BJ (cell line): Measurements from ENCODE around the gene TMOD2. TPM values are rescaled to one million over a fixed set of nuclear protein-coding genes. Genes with fewer than 3 reads are reported as not detected.

Experiments
- CTCF ChIA-PET: fragments of 350-600 bp; formaldehyde crosslinking; extraction: SDS; loops from one replicate; lab custom pipeline; 2021; ENCODE audit warnings: antibody characterized with exemption, inconsistent platforms; lab: Yijun Ruan, JAX
- POLR2A ChIA-PET: fragments of 300-600 bp; sonication (Branson Sonifier 250); formaldehyde crosslinking; extraction: SDS; loops from one replicate; lab custom pipeline; 2021; ENCODE audit warnings: antibody characterized with exemption; lab: Charles Lee
- DNase-seq: peaks from one replicate; pipeline ENCODE4 v3.0.0-alpha.2; 2011; ENCODE audit warnings: low read depth
- H3K27me3 ChIP-seq: 2 replicates; pipeline ENCODE4 v1.6.0; 2011; ENCODE audit warnings: low read length; ENCODE audit not compliant: control insufficient read depth, insufficient read depth
- H3K36me3 ChIP-seq: 2 replicates; pipeline ENCODE4 v1.5.1; 2011; ENCODE audit warnings: low read length; ENCODE audit not compliant: control insufficient read depth, insufficient read depth
- H3K4me3 ChIP-seq: 2 replicates; pipeline ENCODE4 v1.5.1; 2011; ENCODE audit warnings: low read depth, mild to moderate bottlenecking, control low read depth, low read length
- CTCF ChIP-seq: IDR thresholded peaks from 2 replicates; pipeline ENCODE4 v1.5.1; 2011; ENCODE audit warnings: low read depth, mild to moderate bottlenecking, control low read depth, inconsistent platforms, low read length, moderate library complexity; ENCODE audit not compliant: insufficient read depth
- polyA plus RNA-seq: library from polyadenylated mRNA; depleted of rRNA; stranded (reverse); fragments of >200 nt; gene quantifications from 2 replicates; pipeline ENCODE4 v1.2.3, GENCODE V29; 2011

The TMOD2 gene
- polyA plus RNA-seq, 1 experiment, result 1.1 TPM

GRCh38 chr15:51766341-51766740 is 14.9 kb downstream of the TMOD2 start:
- POLR2A ChIA-PET, result no interaction called here
- Histone ChIP-seq H3K27me3 (no peaks in the 10 kb centered on the region), H3K36me3 (no peaks in the 10 kb centered on the region), H3K4me3 (no peak overlapping the region)
- DNase-seq, result no peak
- TF ChIP-seq CTCF, result no peak
- CTCF ChIA-PET, result interaction anchor here (15.8 kb wide), 1 partner anchor 8 kb away, joined by 100 read pairs; no protein-coding TSS in a partner anchor

DNA sequence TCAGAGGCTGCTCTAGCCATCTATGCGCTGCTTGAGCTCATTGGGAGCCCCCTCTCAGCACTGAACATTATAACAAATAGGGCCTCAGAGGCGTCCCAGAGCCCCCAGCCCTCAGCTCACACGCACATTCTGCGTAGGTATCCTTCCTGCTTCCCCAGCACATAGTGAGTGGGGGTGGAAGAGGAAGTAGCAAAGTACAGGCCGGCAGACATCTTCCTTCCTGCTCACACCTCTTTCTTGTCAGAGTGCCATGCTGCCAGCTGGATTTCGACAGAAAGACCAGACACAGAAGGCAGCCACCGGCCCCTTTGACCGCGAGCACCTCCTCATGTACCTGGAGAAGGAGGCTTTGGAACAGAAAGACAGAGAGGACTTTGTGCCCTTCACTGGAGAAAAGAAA is 16.6 kb downstream of the TMOD2 start:
- ChIA-PET POLR2A (no interaction called here), CTCF (interaction anchor here (0.7 to 15.8 kb wide), 3 partner anchors 7 to 118 kb away, joined by 3 to 100 read pairs (median 3); no protein-coding TSS in a partner anchor)
- TF ChIP-seq CTCF, result no peak
- no peak for DNase-seq
- H3K27me3 ChIP-seq, result no peaks in the 10 kb centered on the region
- no peak overlapping the region for H3K4me3 ChIP-seq
- H3K36me3 ChIP-seq, result no peaks in the 10 kb centered on the region

- CTCF ChIA-PET, result interaction anchor here (2.0 kb wide), 1 partner anchor 121 kb away, joined by 8 read pairs; no protein-coding TSS in a partner anchor
Observed at GRCh38 chr15:51770902-51771301, 19.5 kb downstream of the TMOD2 start.

GRCh38 chr15:51771773-51772172 is 20.4 kb downstream of the TMOD2 start:
- ChIA-PET CTCF (interaction anchor here (0.9 to 8.6 kb wide), 5 partner anchors 10 to 140 kb away, joined by 3 to 226 read pairs (median 5); partner anchors contain the start of gene LYSMD2), POLR2A (no interaction called here)
- TF ChIP-seq CTCF, result no peak
- Histone ChIP-seq H3K27me3 (no peaks in the 10 kb centered on the region), H3K4me3 (no peak overlapping the region), H3K36me3 (no peaks in the 10 kb centered on the region)
- DNase-seq, result no peak

More at GRCh38 chr15:51770902-51771301, 19.5 kb downstream of the TMOD2 start:
- Histone ChIP-seq H3K27me3 (no peaks in the 10 kb centered on the region), H3K4me3 (no peak overlapping the region), H3K36me3 (no peaks in the 10 kb centered on the region)
- no peak for TF ChIP-seq CTCF
- POLR2A ChIA-PET, result no interaction called here
- no peak for DNase-seq

- Histone ChIP-seq H3K36me3 (no peaks in the 10 kb centered on the region), H3K27me3 (no peaks in the 10 kb centered on the region), H3K4me3 (no peak overlapping the region)
- ChIA-PET CTCF (interaction anchor here (1.5 to 8.6 kb wide), 10 partner anchors 12 to 133 kb away, joined by 3 to 226 read pairs (median 18); partner anchors contain the start of gene SCG3), POLR2A (no interaction called here)
- no peak for DNase-seq
- TF ChIP-seq CTCF, result no peak
Observed at GRCh38 chr15:51774916-51775315, 23.5 kb downstream of the TMOD2 start.
